Thyroid gland (tissue), 4 donors: Measurements from ENCODE around the gene PPP2R2C.

Experiments used
- CTCF ChIP-seq, 6 experiments: fragments of 200-600 bp in 3 of 6; fragments of 450-650 bp in 3 of 6; sonication (generic) in 3 of 6; IDR thresholded peaks; one replicate each; pipeline ENCODE4 v1.5.1; 2016 to 2019; ENCODE audit warnings: antibody characterized with exemption in 6 of 6, mild to moderate bottlenecking in 2 of 6, inconsistent platforms in 1 of 6, moderate library complexity in 1 of 6
- POLR2A ChIP-seq, 2 donors: fragments of 450-650 bp; IDR thresholded peaks; one replicate each; pipeline ENCODE4 v1.6.1; 2017; ENCODE audit warnings: antibody characterized with exemption in 2 of 2, mild to moderate bottlenecking in 2 of 2, moderate library complexity in 1 of 2

- no peak for TF ChIP-seq POLR2A (IDR thresholded peaks at IDR 0.05)
- TF ChIP-seq CTCF (IDR thresholded peaks at IDR 0.05), result no peak
Observed at GRCh38 chr4:6281436-6282313, 190.7 kb downstream of the PPP2R2C start.
